ENCODE data around the gene BCOR.
A peak's percentile ranks its signal among the peaks of the same experiment; 100 is the strongest.

Gene BCOR

GRCh38 chrX:40099055-40099958, 1.5 kb upstream of the BCOR start:
- no peak for DNase-seq (ENCODE audit: extremely low read depth in 1 of 2, low read depth in 1 of 2)

- no peak for DNase-seq (ENCODE audit: extremely low read depth in 1 of 2, low read depth in 1 of 2)
These were observed 701 bp upstream of the BCOR start for GRCh38 chrX:40098264-40099054.

GRCh38 chrX:40097141-40097503, 636 bp downstream of the BCOR start:
- no peak for DNase-seq (ENCODE audit: extremely low read depth in 1 of 2, low read depth in 1 of 2)

GRCh38 chrX:40096395-40097091, 1.2 kb downstream of the BCOR start:
- DNase-seq (ENCODE audit: extremely low read depth in 1 of 2, low read depth in 1 of 2): peak in 1 of 2 donors; percentile 32

GRCh38 chrX:40095583-40096394, 2.0 kb downstream of the BCOR start:
- DNase-seq (ENCODE audit: extremely low read depth in 1 of 2, low read depth in 1 of 2): no peak

GRCh38 chrX:40094900-40095582, 2.7 kb downstream of the BCOR start:
- no peak for DNase-seq (ENCODE audit: extremely low read depth in 1 of 2, low read depth in 1 of 2)

GRCh38 chrX:40094041-40094899, 3.5 kb downstream of the BCOR start:
- DNase-seq (ENCODE audit: extremely low read depth in 1 of 2, low read depth in 1 of 2): no peak

GRCh38 chrX:40093586-40093985, 4.2 kb downstream of the BCOR start:
- no peak for DNase-seq (ENCODE audit: extremely low read depth in 1 of 2, low read depth in 1 of 2)

GRCh38 chrX:40092808-40093435, 4.8 kb downstream of the BCOR start:
- no peak for DNase-seq (ENCODE audit: extremely low read depth in 1 of 2, low read depth in 1 of 2)

GRCh38 chrX:40091691-40092421, 5.9 kb downstream of the BCOR start:
- DNase-seq (ENCODE audit: extremely low read depth in 1 of 2, low read depth in 1 of 2): no peak

GRCh38 chrX:40090961-40091360, 6.8 kb downstream of the BCOR start:
- DNase-seq (ENCODE audit: extremely low read depth in 1 of 2, low read depth in 1 of 2): no peak

GRCh38 chrX:40090050-40090804, 7.5 kb downstream of the BCOR start:
- DNase-seq (ENCODE audit: extremely low read depth in 1 of 2, low read depth in 1 of 2): no peak

- no peak for DNase-seq (ENCODE audit: extremely low read depth in 1 of 2, low read depth in 1 of 2)
These were observed 8.8 kb downstream of the BCOR start for GRCh38 chrX:40088803-40089540.

- no peak for DNase-seq (ENCODE audit: extremely low read depth in 1 of 2, low read depth in 1 of 2)
These were observed 9.5 kb downstream of the BCOR start for GRCh38 chrX:40088299-40088625.

- DNase-seq (ENCODE audit: extremely low read depth in 1 of 2, low read depth in 1 of 2): no peak
These were observed 10.1 kb downstream of the BCOR start for GRCh38 chrX:40087425-40088298.

Data from stimulated activated CD8-positive, alpha-beta memory T cell treated with anti-CD3 and anti-CD28 coated beads, Interleukin-7, amount 100 ng/mL, for 48 hours (primary cell).